Activated B cell treated with CpG ODN at 0.5 μM for 24 hours (primary cell): ENCODE measurements around the gene SYTL2. TPM values are rescaled to one million over a fixed set of nuclear protein-coding genes. Genes with fewer than 3 reads are reported as not detected.

Experiments used
- ATAC-seq: fragments of 200-7000 bp; cut with Tn5 transposase; one replicate; pipeline ENCODE4 v1.10.0; 2021; ENCODE audit warnings: low read depth, mild to moderate bottlenecking, moderate library complexity
- CTCF ChIA-PET: fragments of 350-600 bp; sonication (Branson Sonifier 250); formaldehyde crosslinking; loops from one replicate; lab custom pipeline; 2021; ENCODE audit warnings: antibody characterized with exemption; lab: Charles Lee
- POLR2A ChIA-PET: fragments of 350-600 bp; sonication (Branson Sonifier 250); formaldehyde crosslinking; loops from one replicate; lab custom pipeline; 2021; ENCODE audit warnings: antibody characterized with exemption; lab: Charles Lee
- DNase-seq: peaks from one replicate; pipeline ENCODE4 v3.0.0; 2022
- H3K27ac Mint-ChIP-seq: one replicate; pipeline ENCODE4 v1.8.0; 2020; ENCODE audit warnings: mixed read lengths
- H3K27me3 Mint-ChIP-seq: one replicate; pipeline ENCODE4 v1.8.0; 2021; ENCODE audit warnings: mixed read lengths
- H3K36me3 Mint-ChIP-seq: one replicate; pipeline ENCODE4 v1.8.0; 2021; ENCODE audit warnings: low read depth, mixed read lengths
- H3K4me1 Mint-ChIP-seq: one replicate; pipeline ENCODE4 v1.8.0; 2021; ENCODE audit warnings: mixed read lengths
- H3K4me3 Mint-ChIP-seq: one replicate; pipeline ENCODE4 v1.8.0; 2020; ENCODE audit warnings: mild to moderate bottlenecking, mixed read lengths
- H3K9me3 Mint-ChIP-seq: one replicate; pipeline ENCODE4 v1.8.0; 2020; ENCODE audit warnings: mixed read lengths
- intact Hi-C: fragments of 100-400 bp; cut with micrococcal nuclease; formaldehyde crosslinking; loops from one replicate; pipeline ENCODE4 v1.15.1; 2024
- total RNA-seq: library from RNA; stranded (reverse); gene quantifications from 2 replicates; pipeline ENCODE4 v1.2.3, GENCODE V29; 2022
- TF ChIP-seq, protein P1 (sequence below): fragments of 200-600 bp; IDR thresholded peaks from one replicate; pipeline ENCODE4 v1.8.0; 2022; ENCODE audit warnings: antibody characterized with exemption, mild to moderate bottlenecking

The SYTL2 gene
- total RNA-seq, 1 donor from 2014 or later = 1.1 TPM

DNA sequence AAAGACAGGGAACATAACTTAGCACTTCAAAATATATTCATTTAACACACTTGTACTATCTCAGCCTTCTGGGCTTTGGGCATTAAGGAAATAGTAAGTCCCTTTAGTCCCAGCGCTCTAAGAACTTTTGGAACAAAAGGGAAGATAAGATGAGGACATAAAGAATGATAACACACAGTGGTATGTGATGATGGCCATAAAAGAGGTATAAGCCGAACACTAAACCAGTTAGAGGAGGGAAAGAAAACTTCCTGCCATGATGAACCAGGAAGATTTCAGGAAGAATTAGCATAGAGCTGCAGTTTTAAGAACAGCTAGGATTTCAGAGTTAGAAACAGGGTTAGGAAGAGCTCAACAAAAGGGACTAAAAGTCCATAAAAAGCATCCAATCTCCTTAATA, 11.8 kb downstream of the SYTL2 start:
- CTCF ChIA-PET = no interaction called here

DNA sequence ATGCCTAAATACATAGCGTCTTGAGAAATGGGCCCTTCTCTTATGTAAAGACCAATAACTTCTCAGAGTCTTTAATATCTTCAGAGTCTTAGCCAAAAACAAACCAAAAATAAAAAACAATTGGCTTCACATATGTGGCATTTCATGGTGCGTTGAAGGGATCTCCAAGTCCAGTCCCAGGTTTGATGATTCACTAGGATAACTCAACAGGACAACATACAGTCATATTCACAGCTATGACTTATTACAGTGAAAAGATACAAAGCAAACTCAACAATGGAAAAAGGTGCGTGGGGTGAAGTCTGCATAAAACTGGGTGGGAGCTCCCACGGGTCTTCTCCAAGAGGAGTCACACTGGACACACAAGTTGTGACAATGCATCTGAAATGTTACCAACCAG, 12.6 kb downstream of the SYTL2 start:
- Mint-ChIP-seq H3K4me3 (no peak overlapping the region), H3K36me3 (no peaks in the 10 kb centered on the region), H3K4me1 (no peaks in the 10 kb centered on the region), H3K27me3 (peaks cover 3% of the 10 kb centered on the region), H3K9me3 (no peaks in the 10 kb centered on the region), H3K27ac (no peak overlapping the region)
- TF ChIP-seq, protein P1, sequence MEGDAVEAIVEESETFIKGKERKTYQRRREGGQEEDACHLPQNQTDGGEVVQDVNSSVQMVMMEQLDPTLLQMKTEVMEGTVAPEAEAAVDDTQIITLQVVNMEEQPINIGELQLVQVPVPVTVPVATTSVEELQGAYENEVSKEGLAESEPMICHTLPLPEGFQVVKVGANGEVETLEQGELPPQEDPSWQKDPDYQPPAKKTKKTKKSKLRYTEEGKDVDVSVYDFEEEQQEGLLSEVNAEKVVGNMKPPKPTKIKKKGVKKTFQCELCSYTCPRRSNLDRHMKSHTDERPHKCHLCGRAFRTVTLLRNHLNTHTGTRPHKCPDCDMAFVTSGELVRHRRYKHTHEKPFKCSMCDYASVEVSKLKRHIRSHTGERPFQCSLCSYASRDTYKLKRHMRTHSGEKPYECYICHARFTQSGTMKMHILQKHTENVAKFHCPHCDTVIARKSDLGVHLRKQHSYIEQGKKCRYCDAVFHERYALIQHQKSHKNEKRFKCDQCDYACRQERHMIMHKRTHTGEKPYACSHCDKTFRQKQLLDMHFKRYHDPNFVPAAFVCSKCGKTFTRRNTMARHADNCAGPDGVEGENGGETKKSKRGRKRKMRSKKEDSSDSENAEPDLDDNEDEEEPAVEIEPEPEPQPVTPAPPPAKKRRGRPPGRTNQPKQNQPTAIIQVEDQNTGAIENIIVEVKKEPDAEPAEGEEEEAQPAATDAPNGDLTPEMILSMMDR = no peak
- DNase-seq (no peak), ATAC-seq (no peak)
- CTCF ChIA-PET = no interaction called here
- intact Hi-C loops = no loop called here
- POLR2A ChIA-PET = no interaction called here

More for the DNA sequence above, 11.8 kb downstream of the SYTL2 start:
- intact Hi-C loops = no loop called here
- peaks cover 3% of the 10 kb centered on the region for H3K27me3 Mint-ChIP-seq
- H3K9me3 Mint-ChIP-seq = no peaks in the 10 kb centered on the region
- DNase-seq (no peak), ATAC-seq (no peak)
- no peak overlapping the region for H3K27ac Mint-ChIP-seq
- H3K36me3 Mint-ChIP-seq = no peaks in the 10 kb centered on the region
- H3K4me3 Mint-ChIP-seq = no peak overlapping the region
- no peaks in the 10 kb centered on the region for H3K4me1 Mint-ChIP-seq
- TF ChIP-seq, protein P1 = no peak
- POLR2A ChIA-PET = no interaction called here

DNA sequence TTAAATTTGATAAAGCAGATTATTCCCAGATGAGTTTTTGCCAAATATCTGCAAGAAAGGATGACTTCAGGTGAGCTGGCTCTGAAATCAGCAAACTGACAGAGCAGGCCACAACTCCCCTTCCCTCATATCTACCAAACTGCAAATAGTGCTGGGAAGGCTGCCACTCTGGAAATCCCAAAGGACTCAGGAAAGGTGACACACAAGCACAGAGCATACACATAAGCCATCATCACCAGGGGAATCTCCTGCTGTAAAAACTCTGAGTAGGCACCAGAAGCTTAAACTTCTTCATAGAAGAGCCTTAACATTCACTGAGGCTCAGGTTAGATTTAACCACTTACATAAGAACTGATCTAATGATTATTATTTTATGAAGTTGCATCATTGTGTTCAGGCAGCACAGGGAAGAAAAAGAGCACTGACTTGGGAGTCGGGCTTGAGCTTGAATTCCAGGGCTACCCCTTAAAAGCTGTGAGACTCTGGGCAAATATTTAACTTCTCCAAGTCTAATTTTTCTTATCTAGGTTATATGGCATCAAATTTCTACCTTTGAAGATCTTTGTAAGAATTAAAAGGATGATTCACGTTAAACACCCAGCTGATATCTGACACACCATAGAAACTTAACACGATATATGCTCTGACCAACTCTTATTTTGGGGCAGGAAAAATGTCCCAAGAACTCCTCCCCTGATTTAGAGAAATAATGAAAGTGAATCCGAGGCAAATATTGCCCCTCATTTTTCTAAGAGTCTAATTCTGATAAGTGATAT, 15.0 kb downstream of the SYTL2 start:
- Mint-ChIP-seq H3K9me3 (no peaks in the 10 kb centered on the region), H3K4me3 (no peak overlapping the region), H3K27ac (no peak overlapping the region), H3K27me3 (no peaks in the 10 kb centered on the region), H3K36me3 (no peaks in the 10 kb centered on the region), H3K4me1 (no peaks in the 10 kb centered on the region)
- ChIA-PET CTCF (no interaction called here), POLR2A (no interaction called here)
- ATAC-seq (no peak), DNase-seq (no peak)
- intact Hi-C loops = no loop called here
- TF ChIP-seq, protein P1 = no peak

DNA sequence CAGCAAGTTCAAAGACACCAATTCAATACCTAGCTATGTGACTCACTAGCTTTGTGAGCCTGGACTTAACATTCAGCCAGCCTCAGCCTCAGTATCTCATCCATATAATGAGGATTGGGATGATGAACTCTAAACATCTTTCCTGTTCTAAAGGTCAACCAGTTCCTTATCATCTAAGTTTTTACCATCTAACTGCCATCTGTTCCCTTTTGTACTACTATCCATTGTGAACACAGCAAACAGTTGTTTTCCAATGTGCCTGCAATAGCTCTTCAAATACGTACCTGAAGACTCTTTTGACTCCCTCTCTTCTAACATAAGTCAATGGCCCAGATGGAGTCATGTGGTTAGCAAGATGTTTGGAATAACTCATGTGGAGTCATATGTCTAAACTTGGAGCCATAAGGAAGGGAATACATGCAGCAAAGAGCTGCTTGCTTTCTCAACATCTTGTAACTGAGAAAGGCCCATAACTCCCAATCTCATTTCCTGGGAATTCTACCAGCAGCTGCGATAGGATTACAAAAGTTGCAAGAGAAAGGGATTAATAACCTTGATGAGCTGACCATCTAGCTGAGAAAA, 19.4 kb downstream of the SYTL2 start:
- DNase-seq (no peak), ATAC-seq (no peak)
- intact Hi-C loops = no loop called here
- no peaks in the 10 kb centered on the region for H3K9me3 Mint-ChIP-seq
- no peak overlapping the region for H3K27ac Mint-ChIP-seq
- POLR2A ChIA-PET = no interaction called here
- no peak overlapping the region for H3K4me3 Mint-ChIP-seq
- no peaks in the 10 kb centered on the region for H3K36me3 Mint-ChIP-seq
- no peaks in the 10 kb centered on the region for H3K4me1 Mint-ChIP-seq
- CTCF ChIA-PET = no interaction called here
- H3K27me3 Mint-ChIP-seq = no peaks in the 10 kb centered on the region
- TF ChIP-seq, protein P1 = no peak

DNA sequence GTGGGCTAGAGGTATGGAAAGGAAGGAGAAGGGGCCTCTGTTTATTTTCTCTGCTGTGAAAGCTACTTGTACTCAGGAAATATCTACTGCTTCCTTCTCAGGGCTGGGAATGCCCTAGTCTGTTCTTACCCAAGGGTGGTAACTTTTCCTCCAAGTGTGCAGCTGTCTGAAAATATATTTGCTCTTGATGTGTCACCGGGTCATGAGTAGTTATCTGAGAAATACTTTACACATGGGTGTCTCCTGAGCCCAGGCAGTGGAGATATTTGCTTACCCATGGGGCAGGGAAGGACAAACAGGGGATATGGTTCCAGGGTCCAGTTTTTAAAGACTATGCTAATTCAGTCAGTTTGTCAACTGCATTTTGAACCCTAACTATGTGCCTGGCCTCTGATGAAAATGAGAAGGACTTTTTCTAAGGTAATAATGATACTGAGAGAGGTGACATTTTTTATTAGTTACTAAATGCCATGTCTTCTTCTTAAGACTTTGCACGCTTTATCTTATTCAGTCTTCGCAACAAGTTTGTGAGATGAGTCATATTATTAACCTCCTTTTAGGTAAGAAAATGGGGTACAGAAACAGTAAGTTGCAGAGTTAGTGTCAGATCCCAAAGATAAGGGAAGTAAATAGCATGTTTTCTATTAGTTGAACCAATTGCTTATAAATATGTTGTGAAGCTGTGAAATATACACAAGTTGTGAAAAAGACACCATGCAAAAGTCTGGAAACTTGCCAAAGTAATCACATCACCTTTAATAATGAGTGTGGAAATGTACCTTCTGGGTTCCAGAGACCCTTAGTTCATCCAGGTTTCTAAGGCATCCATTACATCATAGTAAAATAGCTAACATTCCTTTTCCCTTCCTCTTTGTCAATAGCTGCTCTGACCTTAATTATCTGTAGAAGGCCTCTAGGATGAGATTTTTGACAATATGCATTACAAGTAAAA, 22.9 kb downstream of the SYTL2 start:
- CTCF ChIA-PET = no interaction called here
- intact Hi-C loops = no loop called here

More for the DNA sequence above, 22.9 kb downstream of the SYTL2 start:
- H3K4me1 Mint-ChIP-seq = no peaks in the 10 kb centered on the region
- no peak overlapping the region for H3K27ac Mint-ChIP-seq
- TF ChIP-seq, protein P1 = no peak
- no peaks in the 10 kb centered on the region for H3K27me3 Mint-ChIP-seq
- no peaks in the 10 kb centered on the region for H3K36me3 Mint-ChIP-seq
- no peak for ATAC-seq
- H3K4me3 Mint-ChIP-seq = no peak overlapping the region
- DNase-seq = no peak
- no peaks in the 10 kb centered on the region for H3K9me3 Mint-ChIP-seq
- POLR2A ChIA-PET = no interaction called here
